ENCODE measurements around the gene PKNOX1.
"Not testable (repeated sequence)": the region's sequence is repeated elsewhere in the genome, so short reads cannot be mapped to it uniquely, and the experiment has no call there.

The PKNOX1 gene

DNA sequence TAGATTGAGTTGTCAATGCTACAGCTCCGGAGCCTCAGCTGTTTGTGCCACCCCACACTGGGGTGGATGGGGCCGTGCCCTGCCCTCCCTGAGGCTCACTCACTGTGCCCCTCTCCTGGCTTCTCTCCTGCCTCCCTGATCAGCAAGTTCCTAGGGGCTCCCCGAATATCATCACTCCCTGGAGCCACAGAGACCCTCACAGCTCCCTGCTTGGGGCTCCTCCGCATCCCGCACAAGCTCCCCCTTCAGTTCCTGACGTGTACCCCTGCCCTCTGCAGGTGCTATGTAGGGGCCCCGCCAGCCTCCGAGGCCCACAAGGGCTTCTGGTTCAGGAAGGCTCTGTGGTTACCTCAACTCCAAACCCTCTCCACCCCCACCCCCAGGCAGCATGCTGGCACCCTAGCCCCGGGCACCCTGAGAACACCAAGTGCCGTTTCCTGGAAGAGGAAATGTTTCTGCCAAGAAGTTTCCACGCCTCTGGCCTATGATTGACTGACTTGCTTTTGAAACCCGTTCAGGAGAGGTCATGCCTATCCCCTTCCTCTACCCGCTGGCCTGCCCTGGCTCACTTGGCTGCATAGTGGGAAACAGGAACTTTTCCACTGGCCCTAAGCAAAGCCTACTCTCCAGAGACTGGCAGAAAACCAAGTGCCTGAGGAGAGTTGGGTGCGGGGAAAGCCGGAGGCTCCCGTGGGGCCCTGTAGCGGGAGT, 71.0 kb downstream of the PKNOX1 start:
- not testable (repeated sequence) for DNase-seq

DNA sequence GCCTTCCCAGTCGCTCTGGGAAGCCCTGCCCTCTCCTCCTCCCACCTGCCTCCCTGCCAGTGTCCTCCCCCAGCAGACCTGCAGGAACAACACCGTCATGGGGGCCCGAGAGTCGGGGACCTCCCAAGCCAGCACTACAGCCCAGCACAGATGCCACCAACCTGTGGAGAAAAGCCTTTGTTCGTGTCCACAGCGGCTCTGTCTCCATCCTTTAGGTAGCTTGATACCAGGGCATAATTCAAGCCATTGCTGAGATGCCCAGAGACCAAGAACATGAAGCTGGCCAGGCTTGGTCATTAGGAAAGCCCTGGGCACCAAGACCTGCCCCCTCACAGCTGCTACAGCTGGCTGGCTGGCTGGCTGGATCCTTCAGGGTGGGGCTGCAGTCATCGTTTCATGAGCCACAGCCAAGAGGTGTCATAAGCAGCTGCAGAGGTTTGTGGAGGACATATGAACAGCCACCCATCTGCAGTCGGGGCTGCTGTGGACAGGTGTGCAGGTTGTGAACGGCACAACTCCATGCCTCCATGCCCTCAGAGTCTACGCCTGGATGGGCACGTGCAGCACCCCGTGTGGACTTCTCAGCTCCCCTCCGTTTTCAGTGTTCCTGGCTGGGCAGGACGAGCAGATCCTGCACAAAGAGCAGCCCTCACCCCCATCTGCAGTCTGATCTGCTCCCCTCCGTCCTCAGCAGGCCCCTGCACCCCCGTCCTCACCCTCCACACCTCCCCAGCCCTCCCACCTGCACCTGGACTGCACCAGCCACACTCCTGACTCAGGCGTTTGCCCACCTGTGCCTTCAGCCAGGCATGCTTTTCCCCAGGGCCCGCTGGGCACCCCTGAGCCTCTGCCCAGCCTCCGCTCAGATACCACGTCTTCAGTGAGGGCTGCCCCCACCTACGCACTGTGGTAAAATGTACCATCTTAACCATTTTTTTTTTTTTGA, 71.8 kb downstream of the PKNOX1 start:
- DNase-seq: not testable (repeated sequence)

DNA sequence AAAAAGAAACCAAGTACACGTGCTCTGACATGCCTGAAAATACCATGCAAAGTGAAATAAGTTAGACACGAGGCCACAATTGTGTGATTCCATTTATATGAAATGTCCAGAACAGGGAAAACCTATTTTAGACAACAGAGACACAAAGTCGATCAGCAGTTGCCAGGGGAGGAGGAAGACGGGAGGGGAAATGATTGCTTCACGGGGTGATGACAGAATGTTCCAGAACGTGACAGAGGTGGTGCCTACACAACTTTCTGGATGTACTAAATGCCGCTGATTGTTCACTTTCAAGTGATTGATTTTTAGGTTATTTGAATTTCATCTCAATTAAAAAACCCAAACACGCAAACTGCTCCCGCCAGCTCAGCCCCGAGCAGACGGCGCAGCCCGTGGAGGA, 78.8 kb downstream of the PKNOX1 start:
- DNase-seq: not testable (repeated sequence)

DNA sequence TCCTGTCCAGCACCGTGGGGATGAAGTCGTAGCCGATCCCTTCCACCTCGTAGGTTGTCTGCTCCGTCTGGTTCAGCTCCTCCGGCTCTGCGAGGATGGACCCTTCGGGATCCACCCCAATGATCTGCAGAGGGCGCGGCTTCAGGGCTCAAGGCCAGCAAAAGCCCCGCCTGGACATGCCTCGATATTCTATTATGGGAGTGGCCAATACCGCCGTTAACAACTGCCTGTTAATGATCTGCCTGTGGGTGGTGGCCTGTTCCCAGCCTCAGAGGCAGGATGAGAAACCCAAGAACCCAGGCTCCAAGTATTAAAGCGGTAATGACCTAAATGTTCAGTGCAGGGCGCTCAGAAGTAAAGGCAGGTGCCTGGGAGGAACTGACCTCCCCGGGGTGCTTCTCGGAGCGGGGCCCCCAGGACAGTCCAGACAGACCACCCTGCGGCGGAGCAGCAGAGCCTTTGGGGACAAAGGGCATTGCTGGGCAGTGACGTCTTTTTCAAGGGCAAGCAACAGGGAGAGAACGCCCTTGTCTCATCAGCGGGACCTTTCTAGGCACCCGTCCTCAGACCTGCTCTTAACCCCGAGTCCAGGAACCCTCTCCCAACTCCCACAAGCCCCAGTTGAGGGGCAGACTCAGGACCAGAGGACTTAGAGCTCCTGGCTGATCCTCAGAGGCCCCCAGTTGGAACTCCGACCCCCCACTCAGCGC, 88.7 kb downstream of the PKNOX1 start:
- not testable (repeated sequence) for DNase-seq

DNA sequence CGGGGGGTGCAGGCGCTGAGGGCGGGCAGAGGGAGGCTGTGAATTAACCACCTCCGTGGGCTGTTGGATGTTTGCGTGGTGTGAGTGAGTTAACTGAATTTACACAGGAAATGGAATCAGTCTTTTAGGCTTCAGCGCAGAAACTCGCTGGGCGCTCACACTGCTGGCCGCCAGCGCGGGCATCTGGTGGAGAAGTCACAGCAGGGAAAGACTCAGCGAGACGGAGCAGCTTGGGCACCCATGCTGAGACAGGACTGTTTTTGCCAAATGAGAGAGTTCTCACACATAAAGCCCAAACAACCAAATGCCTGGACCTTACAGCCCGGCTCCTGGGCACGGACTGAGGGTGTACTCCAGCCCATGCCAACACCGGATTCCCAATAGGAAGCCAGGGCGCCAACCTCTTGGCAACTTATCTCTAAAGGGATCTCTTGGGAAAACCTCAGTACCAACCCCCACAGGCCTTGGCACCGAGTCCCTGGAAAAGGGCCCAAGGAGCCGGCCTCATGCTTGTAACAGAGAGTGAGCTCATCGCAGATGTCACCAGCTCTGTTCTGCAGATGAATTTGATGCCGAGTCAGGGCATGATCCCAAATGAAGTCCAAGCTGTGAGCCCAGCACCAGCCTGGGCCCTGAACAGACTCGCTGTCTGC, 90.0 kb downstream of the PKNOX1 start:
- DNase-seq: not testable (repeated sequence)

DNA sequence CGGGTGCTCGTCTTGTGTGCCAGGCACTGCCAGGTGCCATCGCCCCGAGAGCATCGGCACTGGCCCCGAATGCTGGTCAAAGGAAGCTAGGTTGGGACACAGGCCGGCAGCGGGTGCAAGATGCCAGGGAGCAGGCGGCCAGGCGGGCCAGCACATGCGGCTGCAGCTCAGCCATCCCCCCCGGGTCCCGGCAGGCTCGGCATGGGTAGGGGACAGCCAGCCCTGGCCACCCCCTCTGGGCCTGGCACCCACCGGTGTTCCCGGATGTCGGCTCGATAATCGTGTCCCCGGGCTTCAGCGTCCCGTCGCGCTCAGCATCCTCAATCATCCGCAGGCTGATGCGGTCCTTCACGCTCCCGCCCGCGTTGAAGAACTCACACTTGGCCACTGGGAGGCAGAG, 91.6 kb downstream of the PKNOX1 start:
- not testable (repeated sequence) for DNase-seq

DNA sequence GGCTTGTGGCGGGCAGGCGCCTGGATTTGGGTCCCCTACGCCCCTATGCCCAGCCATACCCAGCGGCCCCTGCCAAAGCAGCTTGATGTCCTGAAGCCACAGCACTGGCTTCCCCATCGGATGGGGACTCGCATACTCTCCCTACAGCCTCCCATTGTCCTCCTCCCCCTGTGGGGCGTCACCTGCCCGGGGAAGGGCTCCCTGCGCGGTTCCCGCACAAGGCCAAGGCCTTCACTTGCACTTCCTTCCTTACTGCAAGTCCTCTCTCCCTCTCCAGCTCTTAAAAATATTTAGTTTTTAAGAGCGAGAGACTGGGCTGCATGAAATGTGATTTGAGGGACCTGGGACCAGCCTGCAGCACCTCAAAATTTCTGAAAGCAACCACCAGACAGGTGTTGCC, 92.3 kb downstream of the PKNOX1 start:
- DNase-seq: not testable (repeated sequence)

DNA sequence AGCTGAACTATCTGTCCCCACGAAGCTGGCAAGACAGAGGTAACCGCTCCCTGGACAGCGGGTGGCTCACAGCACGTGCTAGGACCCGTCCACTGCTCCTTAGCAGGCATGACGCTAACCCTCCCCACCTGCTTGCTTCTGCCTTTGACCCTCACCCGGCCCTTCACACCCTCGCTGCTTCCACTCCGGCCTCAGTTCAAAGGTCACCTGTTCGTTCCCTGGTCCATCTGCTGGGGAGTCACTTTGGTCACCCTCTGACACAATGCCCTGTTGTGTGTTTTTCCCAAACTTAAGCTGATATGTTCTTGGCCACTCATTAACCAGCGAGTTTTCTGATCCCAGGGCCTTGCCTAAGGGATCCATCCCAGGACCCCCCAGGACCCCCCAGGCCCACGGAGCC, 93.7 kb downstream of the PKNOX1 start:
- DNase-seq: not testable (repeated sequence)

DNA sequence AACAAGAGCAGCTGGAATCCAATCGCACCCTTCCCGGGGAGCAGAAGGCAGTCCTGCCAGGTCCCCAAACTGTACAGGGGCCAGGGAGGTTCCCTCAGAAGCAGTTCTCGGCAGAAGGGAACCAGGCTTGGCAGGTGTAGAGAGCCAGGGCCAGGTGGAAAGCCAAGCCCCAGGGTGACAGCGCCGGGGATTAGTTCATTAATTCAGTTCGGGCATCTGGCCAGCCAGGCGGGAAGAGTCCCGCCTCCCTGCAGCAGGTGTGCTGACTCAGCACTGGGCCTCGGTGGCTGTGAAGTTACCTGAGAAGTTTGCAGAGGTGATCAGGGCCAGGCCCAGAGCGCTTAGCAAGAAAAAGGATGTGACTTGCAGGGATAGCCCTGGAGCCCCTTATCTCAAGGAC, 95.3 kb downstream of the PKNOX1 start:
- not testable (repeated sequence) for DNase-seq

DNA sequence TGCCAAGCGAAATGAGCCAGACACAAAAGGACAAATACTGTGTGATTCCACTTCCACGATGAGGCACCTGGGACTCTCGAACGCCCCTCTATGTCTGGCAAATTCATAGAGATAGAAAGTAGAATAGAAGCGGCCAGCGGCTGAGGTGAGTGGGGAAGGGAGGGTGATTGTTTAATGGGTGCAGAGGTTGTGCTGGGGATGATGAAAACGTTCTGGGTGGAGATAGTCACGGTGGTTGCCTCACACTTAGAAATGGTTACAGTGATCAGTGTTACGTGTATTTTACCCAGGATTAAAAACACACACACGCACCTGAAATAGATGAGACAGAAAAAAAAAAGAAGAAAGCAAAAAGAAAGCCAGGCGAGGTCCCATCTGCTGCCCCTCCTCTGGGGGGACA, 98.4 kb downstream of the PKNOX1 start:
- not testable (repeated sequence) for DNase-seq

DNA sequence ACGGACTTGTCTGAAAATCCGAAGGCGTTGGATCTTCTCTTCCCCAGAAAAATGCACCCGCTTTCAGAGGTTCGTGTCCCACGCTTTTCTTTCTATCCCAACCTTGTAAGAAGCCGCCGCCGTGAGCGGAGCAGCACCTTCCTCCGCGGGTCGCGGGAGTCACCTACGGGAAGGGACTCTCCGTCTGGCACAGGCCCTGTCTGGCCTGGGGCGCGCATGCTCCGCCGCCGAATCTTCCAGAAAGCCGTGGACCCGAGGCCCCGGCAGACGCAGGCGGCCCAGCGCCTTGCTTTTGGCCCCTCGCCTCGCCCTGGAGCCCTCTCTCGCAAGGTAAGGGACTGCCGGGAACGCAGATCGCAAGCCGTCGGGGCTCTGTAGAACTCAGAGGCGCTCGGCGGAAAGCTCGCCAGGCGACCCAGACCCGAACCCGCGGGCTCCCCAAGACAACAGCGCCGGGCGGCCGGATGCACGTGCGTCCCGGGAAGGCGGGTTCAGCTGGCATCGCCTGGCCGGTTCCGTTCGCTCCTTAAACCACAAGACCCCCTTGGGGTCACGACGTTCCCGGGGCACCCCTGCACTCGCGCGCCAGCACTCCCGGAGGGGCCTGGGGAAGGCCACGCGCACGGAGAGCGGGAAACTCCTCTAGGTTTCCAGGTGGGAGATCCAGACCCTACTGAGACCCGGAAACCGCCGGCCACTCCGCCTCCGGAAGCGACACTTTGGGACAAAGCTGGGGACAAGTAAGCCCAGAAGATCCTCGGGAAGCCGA, 100.2 kb downstream of the PKNOX1 start:
- DNase-seq: not testable (repeated sequence)

DNA sequence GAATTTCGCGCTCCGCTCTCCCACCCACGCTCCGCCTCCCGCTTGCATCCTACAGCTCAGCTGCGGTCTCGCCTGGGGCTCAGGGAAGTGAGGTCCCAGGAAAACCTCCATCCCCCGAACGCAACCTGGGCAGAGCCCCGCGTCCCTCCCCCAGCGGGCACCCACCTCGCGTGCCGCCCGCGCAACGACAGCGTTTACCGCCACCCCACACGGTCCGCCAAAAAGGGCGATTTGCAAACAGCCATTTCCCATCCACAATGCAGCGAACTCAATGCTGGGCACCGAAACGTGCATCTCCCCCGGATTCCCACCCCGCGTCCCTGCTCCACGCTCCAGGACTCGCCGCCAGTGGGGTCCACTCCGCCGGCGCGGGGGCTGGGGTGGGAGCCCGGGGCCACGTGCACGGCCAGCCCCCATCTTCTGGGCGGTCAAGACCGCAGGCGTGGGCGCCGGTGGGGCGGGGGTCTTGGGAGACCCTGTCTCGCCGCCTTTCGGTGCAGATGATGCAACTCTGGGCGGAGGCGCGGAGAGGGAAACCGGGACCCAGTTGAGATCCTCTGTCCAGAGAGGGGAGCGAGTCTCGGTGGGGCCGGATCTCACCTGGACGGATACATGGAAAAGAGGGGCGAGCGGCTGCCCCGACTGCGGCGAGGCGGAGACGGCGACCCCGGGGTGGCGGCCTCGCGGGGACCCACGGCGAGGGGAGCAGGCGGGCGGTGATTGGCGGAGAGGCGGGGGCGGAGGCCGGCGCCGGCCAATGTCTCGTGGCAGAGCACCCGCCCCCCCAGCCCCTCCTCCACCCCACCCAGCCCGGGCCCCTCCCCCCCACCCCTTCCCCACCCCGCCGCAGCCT, 101.0 kb downstream of the PKNOX1 start, which contains the start of gene CBS:
Gene CBS, minus strand, starts transcription at position 666 of the 853 bp plus-strand sequence. CDS start 3,642 bp downstream, outside the sequence.
- not testable (repeated sequence) for DNase-seq

DNA sequence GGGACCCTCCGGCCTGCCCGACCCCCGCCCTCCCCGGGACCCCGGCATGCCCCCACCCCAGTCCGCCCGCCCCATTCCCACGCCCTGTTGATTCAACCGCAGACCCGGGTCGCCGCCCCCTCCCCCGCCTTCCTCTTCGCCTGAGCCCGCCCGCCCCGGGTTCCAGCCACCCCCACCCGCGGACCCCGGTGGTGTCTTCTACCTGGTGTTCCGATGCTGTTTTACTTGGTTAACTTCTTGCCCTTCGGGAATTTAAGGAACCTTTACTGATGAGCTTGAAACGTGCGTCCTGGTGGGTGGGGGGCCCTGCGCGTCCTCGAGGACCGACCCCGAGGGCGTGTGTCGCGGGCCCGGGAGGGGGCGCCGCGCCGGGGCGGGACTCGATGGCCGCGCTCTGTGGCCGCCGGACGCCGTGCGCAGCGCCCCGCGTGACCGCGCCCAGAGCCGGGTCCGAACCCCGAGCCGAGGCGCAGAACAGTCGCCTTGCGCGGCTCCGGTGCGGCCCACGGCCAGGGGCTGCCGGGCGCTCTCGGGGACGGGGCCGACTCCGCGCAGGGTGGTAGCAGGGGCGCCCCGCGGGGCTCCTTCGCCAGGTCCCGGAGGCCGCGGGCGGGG, 101.8 kb downstream of the PKNOX1 start:
- DNase-seq: not testable (repeated sequence)

DNA sequence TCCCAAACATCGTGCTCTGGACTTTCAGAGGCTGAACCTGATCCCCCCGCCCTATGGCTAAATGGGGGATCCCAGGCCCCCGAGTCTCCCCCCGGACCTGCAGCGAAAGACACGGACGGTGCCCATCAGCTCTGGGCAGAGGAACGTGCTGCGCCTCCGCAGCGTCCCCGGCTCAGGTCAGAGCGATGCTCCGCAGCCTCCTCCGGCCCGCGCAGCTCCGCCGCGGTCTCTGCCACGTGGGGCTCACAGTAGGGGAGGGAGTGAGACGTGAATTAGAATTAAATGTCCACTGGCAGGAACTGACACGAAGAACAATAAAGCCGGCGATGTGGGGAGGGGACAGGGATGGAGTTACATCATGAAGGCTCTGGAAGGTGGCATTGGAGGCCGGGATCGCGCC, 102.3 kb downstream of the PKNOX1 start:
- DNase-seq: not testable (repeated sequence)

DNA sequence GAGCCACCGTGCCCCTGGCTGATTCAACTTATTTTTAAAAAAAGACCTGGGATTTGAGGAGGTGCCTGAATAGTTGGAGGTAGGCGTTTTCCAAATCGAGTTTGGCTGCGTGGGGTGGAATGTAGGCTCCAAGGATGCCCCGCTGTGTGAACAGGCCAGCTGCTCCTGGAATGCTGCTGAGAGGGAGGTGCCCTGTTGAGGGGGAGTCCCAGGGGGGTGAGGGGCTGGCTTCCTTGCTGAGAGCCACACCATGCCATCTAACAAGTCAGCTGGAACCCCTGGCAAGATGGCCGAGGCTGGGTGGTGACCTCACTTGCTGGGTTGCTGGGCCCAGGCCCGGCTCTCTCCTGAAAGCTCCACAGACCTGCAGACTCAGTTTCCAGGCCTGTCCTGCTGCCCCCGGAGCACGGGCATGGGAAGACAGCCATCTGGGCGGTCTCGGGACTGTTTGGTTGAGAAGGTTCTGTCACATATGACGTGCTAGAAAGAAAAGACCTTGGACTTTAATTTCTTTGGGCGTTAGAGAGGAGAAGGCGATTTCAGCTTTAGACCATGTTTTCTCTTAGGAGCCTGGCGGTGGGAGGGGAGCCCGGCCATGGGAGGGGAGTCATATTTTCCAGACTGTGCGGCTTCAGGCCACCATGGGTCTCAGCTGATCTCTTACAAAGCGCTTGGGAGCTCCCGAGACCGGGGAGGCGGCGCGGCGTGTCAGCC, 108.4 kb downstream of the PKNOX1 start:
- DNase-seq: not testable (repeated sequence)

Measured in hypothalamus (tissue), 51 donors.